ENCODE results near the gene GPR156.

DNA sequence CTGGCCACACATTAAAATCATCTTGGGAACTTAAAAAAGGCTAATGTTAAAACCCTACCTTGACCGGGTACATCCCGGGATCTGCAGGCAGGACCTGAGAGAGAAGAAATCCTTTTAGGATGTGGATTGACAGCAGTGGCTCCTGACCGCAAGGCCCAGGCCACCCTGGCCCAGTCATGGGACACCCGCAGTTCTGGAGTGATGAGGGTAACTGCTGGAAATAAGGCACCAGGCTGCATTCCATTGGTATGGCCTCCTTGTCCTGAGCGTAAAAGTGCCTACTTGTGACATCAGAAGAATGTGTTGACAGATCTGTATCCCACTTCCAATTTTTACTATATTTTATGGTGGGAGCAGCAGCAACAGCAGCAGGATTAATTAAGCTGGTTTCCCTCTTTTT lies 127.3 kb downstream of the GPR156 start:
- TF ChIP-seq CTCF (conservative IDR thresholded peaks at IDR 0.05) (no peak), ZFX (IDR thresholded peaks at IDR 0.05) (no peak)
